GM18520 (cell line): ENCODE results near the gene PGP.
A peak's percentile ranks its signal among the peaks of the same experiment; 100 is the strongest.
"Not testable (repeated sequence)": the region's sequence is repeated elsewhere in the genome, so short reads cannot be mapped to it uniquely, and the experiment has no call there.

Experiments used
- ATAC-seq: cut with Tn5 transposase; IDR thresholded peaks from one replicate; pipeline ENCODE4 v1.9.1; 2021; ENCODE audit not compliant: unreplicated experiment

The PGP gene

GRCh38 chr16:2223221-2223941 lies 8.7 kb upstream of the PGP start, which contains the start of gene E4F1:
Gene E4F1, plus strand, starts transcription at chr16:2223591. Its CDS starts 23 bp downstream, at chr16:2223614.
- ATAC-seq = peak; percentile 92

DNA sequence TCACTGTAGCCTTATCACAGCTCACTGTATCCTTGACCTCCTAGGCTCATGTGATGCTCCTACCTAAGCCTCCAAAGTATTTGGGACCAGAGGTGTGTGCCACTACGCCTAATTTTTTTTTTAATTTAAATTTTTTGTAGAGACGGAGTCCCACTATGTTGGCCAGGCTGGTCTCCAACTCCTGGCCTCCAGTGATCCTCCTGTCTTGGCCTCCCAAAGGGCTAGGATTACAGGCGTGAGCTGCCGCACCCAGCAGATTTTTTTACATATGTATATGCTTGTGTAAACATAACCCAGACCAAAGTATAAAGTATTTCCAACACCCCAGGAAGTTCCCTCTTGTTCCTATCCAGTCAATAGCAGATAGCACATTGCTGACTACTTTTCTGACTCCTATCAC lies 1.7 kb upstream of the PGP start:
- no peak for ATAC-seq

DNA sequence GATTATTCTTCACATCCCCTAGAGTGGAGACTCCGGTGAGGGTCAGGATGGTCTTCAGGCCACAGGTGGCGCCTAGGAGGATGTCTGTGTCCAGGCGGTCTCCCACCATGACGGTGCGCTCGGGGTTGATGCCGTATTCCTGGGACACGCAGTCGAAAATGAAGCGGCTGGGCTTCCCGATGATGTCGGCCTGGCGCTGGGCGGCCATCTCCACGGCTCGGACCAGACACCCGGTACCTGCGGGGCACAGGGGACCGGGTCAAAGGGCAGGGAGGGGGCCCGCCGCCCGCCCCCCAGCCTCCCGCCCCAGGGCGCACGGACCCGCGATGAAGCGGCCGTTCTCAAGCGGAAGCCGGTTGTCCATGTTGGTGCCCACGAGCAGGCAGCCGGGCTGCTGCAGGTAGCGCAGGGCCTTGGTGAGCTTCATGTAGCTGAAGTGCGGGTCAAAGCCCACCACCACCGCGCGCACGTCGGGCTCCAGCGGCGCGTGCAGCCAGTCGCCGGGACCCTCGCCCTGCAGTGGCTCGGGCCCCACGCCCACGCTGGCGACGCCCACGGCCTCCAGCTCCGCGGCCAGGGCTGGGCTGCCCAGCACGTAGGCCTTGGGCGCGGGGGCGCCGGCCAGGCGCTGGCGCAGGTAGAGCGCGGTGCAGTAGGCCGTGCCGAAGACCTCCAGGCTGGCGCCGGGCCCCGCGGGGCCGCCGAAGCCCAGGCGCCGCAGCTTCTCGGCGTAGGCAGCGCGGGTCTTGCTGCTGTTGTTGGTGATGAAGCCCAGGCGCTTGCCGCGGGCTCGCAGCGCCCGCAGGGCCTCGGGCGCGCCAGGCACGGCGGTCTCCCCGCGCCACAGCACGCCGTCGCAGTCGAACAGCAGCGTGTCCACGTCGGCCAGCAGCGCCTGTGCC lies 572 bp downstream of the PGP start:
- ATAC-seq = no peak

- no peak for ATAC-seq
Observed at GRCh38 chr16:2212362-2213324, 2.0 kb downstream of the PGP start.

GRCh38 chr16:2211923-2212347 lies 2.7 kb downstream of the PGP start:
- no peak for ATAC-seq

GRCh38 chr16:2210386-2211365 lies 4.0 kb downstream of the PGP start, which contains the start of gene BRICD5:
Gene BRICD5, minus strand, starts transcription at chr16:2210863. Its CDS starts 30 bp downstream, at chr16:2210833.
- ATAC-seq = no peak

- no peak for ATAC-seq
Observed at GRCh38 chr16:2210009-2210332, 4.7 kb downstream of the PGP start.

DNA sequence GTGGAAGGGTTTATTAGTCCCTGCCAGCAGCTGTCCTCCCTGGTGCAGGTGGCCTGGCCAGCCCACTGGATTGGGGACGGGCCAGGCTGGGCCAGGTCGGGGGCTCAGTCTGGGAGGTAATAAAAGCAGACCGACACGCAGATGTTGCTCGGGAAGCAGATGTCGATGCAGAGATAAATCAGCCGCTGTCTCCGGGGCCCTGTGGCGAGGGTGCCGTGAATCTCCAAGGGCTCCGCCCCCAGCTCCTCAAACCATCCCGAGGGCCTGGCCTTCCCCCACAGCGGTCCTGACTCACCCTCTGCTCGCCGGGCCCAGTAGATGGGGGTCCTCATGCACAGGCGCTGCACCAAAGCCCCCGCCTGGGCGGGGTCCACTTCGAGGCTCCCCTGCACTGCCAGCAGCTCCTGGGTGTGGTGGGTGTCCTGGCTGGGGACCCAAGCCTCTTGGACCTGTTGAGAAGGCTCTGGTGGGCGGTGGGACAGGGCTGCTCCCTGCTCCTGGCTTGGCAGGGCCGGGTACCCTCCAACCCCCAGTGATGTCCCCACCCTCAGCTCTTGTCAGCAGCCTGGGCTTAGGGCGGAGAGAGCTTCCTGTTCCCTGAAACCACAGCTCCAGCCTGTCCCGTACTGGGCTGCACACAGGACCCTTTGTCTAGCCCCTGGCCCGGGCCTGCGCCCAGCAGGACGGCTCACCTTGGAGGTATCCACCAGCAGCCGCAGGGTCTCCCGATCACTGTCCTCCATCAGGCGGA lies 5.2 kb downstream of the PGP start:
- no peak for ATAC-seq

DNA sequence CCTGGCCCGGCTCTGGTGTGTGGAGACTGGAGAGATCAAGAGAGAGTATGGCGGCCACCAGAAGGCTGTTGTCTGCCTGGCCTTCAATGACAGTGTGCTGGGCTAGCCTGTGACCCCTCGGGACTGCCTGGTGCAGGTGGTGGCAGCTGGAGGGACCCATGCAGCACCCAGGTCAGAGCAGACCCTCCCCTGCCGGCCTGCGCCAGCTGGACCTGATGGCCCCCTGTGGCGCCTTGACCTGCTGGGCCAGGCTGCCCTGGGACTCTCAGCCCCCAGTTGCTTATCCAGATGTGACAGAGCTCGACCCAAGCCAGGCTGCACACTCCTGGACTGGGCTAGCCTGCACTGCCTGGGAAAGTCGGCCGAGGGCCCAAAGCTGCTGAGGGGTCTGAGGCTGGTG lies 5.9 kb downstream of the PGP start:
- ATAC-seq = no peak

- no peak for ATAC-seq
Observed at GRCh38 chr16:2208308-2208707, 6.3 kb downstream of the PGP start.

- ATAC-seq = no peak
Observed at GRCh38 chr16:2207872-2208271, 6.8 kb downstream of the PGP start.

- no peak for ATAC-seq
Observed at GRCh38 chr16:2206780-2207433, 7.7 kb downstream of the PGP start.

DNA sequence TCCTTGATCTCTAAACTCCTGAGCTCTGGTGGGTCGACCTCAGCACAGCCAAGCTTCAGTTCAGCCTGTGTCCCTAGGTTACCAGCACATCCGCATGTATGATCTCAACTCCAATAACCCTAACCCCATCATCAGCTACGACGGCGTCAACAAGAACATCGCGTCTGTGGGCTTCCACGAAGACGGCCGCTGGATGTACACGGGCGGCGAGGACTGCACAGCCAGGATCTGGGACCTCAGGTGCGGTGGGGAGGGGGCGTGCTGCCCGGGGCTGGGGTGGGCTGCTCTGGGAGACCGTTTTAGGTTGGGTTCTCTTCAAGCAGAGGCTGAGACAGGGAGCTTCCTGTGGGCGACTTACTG lies 8.2 kb downstream of the PGP start:
- ATAC-seq = no peak

DNA sequence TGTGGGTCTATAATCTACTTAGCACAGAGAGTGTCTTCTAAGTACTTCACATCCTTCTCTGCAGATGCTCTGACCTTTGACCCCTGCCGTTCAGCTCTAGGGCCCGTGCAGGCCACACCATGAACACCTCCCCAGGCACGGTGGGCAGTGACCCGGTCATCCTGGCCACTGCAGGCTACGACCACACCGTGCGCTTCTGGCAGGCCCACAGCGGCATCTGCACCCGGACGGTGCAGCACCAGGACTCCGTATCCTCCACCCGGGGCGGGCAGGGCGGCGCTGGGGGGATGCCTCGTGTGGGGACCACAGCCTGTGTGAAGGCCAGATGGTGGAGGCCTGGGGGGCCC lies 8.7 kb downstream of the PGP start:
- ATAC-seq = no peak

DNA sequence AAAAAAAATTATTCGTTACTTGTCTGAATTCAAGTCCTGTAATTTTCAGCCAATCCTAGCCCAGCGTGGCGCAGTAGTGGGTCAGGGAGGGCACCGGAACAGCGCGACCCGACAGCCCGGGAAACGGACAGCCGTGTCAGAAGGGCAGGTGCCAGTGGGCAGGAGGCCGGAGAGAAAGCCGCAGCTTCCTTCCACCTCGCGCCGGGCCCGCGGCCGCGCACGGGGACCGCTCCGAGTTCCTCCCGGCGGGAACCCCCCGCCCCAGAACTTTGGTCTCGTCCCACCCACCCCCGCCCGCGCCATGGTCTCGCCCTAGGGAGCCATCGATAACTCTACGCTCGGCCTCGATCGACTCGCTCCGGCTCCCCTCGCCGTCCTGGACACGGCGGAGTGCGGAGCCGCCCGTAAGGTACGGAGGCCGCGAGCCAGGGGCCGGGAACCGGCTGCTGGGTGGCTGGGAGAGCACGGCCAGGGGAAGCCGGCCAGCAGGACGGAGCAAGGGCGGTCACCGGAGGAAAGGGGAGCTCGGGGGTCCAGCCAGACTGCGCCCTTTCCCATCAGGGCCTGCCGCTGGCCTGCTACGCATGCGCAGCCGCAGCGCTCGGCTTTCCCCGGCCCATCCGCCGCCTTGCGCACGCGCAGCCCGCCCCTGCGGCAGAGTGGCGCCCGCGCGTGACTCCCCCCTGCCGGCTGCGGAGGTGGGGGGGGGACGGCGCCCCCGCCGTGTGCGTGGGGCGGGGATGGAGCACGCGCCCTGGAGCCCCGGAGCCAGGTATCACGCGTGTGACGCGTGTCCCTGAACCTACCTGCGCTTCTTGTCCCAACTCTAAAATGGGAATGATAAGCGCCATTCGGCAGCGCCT lies 9.3 kb downstream of the PGP start, which contains the start of gene MLST8:
MLST8 (plus strand) TSS at position 351 of the 863 bp plus-strand sequence. CDS start 632 bp downstream, outside the sequence.
- ATAC-seq = peak; percentile 75

- no peak for ATAC-seq
Observed at GRCh38 chr16:2204416-2205103, 10.1 kb downstream of the PGP start.

DNA sequence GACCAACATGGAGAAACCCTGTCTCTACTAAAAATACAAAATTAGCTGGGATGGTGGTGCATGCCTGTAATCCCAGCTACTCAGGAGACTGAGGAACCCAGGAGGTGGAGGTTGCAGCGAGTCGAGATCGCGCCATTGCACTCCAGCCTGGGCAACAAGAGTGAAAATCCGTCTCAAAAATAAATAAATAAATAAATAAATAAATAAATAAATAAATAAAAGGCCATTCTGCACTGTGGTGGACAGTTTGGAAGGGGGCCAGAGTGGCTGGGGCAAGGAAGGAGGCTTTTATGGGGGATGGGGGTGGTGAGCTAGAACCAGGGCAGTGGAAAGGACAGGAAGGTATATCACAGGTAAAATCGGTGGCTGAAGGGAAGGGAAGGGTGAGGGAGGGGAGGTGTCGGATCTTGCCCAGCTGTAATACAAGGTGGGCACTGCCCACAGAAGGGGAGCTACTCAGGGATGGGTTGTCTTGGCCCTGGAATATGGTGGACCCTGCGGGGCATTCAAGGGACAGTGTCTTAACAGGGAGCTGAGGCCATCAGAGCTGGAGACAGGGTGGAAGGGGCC lies 11.4 kb downstream of the PGP start:
- ATAC-seq = not testable (repeated sequence)
